Ascending aorta (tissue), 2 donors: ENCODE data around the gene EFNB3. TPM values are rescaled to one million over a fixed set of nuclear protein-coding genes. Genes with fewer than 3 reads are reported as not detected.

ENCODE experiments used
- DNase-seq, 2 donors: peaks; one replicate each; pipeline ENCODE4 v3.0.0-alpha.2; 2019; ENCODE audit warnings: low spot score in 2 of 2
- H3K27ac ChIP-seq, 2 donors: fragments of 200-600 bp; sonication (generic); one replicate each; pipeline ENCODE4 v1.5.1; 2016 to 2017; ENCODE audit warnings: mild to moderate bottlenecking in 1 of 2
- H3K27me3 ChIP-seq: fragments of 200-600 bp; sonication (generic); one replicate; pipeline ENCODE4 v1.5.1; 2017
- H3K36me3 ChIP-seq, 2 donors: fragments of 200-600 bp; sonication (generic); one replicate each; pipeline ENCODE4 v1.5.1; 2016
- H3K4me1 ChIP-seq, 2 donors: fragments of 200-600 bp; sonication (generic); one replicate each; pipeline ENCODE4 v1.5.1; 2016 to 2017; ENCODE audit warnings: mild to moderate bottlenecking in 1 of 2
- H3K4me3 ChIP-seq, 2 donors: fragments of 200-600 bp; sonication (generic); one replicate each; pipeline ENCODE4 v1.5.1; 2016 to 2017; ENCODE audit warnings: mild to moderate bottlenecking in 1 of 2
- H3K9me3 ChIP-seq, 2 donors: fragments of 200-600 bp; sonication (generic); one replicate each; pipeline ENCODE4 v1.5.1; 2016
- CTCF ChIP-seq, 3 experiments: fragments of 200-600 bp in 2 of 3; fragments of 450-650 bp in 1 of 3; sonication (generic) in 2 of 3; IDR thresholded peaks; one replicate each; pipeline ENCODE4 v1.5.1; 2016 to 2019; ENCODE audit warnings: antibody characterized with exemption in 3 of 3, mild to moderate bottlenecking in 1 of 3, moderate library complexity in 1 of 3
- intact Hi-C: fragments of 100-400 bp; cut with DNase I; formaldehyde crosslinking; loops from one replicate; pipeline ENCODE4 v1.15.1; 2023
- total RNA-seq: library from RNA; depleted of rRNA; stranded (reverse); fragments of >200 nt; gene quantifications from one replicate; pipeline ENCODE4 v1.1.0, GENCODE V29; 2016

EFNB3 gene
- total RNA-seq, 1 donor from 2014 or later: not detected

GRCh38 chr17:7754656-7755055 lies 49.7 kb downstream of the EFNB3 start:
- no peaks in the 10 kb centered on the region for H3K36me3 ChIP-seq
- no peaks in the 10 kb centered on the region for H3K27me3 ChIP-seq
- intact Hi-C loops: no loop called here
- no peak for DNase-seq
- no peak for TF ChIP-seq CTCF (IDR thresholded peaks at IDR 0.05)
- H3K4me3 ChIP-seq: no peak overlapping the region
- H3K27ac ChIP-seq: no peak overlapping the region
- no peaks in the 10 kb centered on the region for H3K9me3 ChIP-seq
- no peaks in the 10 kb centered on the region for H3K4me1 ChIP-seq

GRCh38 chr17:7755095-7755890 lies 50.3 kb downstream of the EFNB3 start:
- Histone ChIP-seq H3K27ac (no peak overlapping the region), H3K4me3 (no peak overlapping the region), H3K4me1 (no peaks in the 10 kb centered on the region), H3K9me3 (no peaks in the 10 kb centered on the region), H3K36me3 (no peaks in the 10 kb centered on the region), H3K27me3 (no peaks in the 10 kb centered on the region)
- no peak for DNase-seq
- TF ChIP-seq CTCF (IDR thresholded peaks at IDR 0.05): no peak
- intact Hi-C loops: no loop called here

GRCh38 chr17:7756968-7757367 lies 52.0 kb downstream of the EFNB3 start:
- Histone ChIP-seq H3K4me3 (no peak overlapping the region), H3K36me3 (no peaks in the 10 kb centered on the region), H3K27me3 (no peaks in the 10 kb centered on the region), H3K9me3 (no peaks in the 10 kb centered on the region), H3K27ac (no peak overlapping the region), H3K4me1 (no peaks in the 10 kb centered on the region)
- TF ChIP-seq CTCF (IDR thresholded peaks at IDR 0.05): no peak
- intact Hi-C loops: no loop called here
- DNase-seq: no peak

Other genes starting within 250 kb of the EFNB3 start
- gene ZBTB4, start 225.6 kb upstream of the EFNB3 start, total RNA-seq: 67.9 TPM
- not detected for gene SLC35G6, start 223.8 kb upstream of the EFNB3 start, total RNA-seq
- 69.5 TPM for gene POLR2A, start 220.8 kb upstream of the EFNB3 start, total RNA-seq
- gene TNFSF12, start 156.1 kb upstream of the EFNB3 start, total RNA-seq: 88.6 TPM
- 17.5 TPM for gene TNFSF13, start 146.5 kb upstream of the EFNB3 start, total RNA-seq
- 92.0 TPM for gene SENP3, start 143.3 kb upstream of the EFNB3 start, total RNA-seq
- gene CD68, start 125.6 kb upstream of the EFNB3 start, total RNA-seq: 151 TPM
- gene MPDU1, start 121.3 kb upstream of the EFNB3 start, total RNA-seq: 157 TPM
- gene SOX15, start 115.1 kb upstream of the EFNB3 start, total RNA-seq: not detected
- gene FXR2, start 90.3 kb upstream of the EFNB3 start, total RNA-seq: 19.3 TPM
- 22.6 TPM for gene SAT2, start 77.4 kb upstream of the EFNB3 start, total RNA-seq
- gene SHBG, start 75.1 kb upstream of the EFNB3 start, total RNA-seq: not detected
- gene ATP1B2, start 54.3 kb upstream of the EFNB3 start, total RNA-seq: 0.11 TPM
- gene TP53, start 17.7 kb upstream of the EFNB3 start, total RNA-seq: 48.0 TPM
- 1.5 TPM for gene WRAP53, start 16.7 kb upstream of the EFNB3 start, total RNA-seq
- 0.43 TPM for gene DNAH2, start 12.5 kb downstream of the EFNB3 start, total RNA-seq
- 20.0 TPM for gene KDM6B, start 129.0 kb downstream of the EFNB3 start, total RNA-seq
- gene TMEM88, start 149.9 kb downstream of the EFNB3 start, total RNA-seq: 223 TPM
- gene NAA38, start 152.4 kb downstream of the EFNB3 start, total RNA-seq: 59.0 TPM
- gene CYB5D1, start 152.8 kb downstream of the EFNB3 start, total RNA-seq: 0.21 TPM
- gene CHD3, start 183.6 kb downstream of the EFNB3 start, total RNA-seq: 102 TPM
- 0.32 TPM for gene RNF227, start 211.1 kb downstream of the EFNB3 start, total RNA-seq
- not detected for gene KCNAB3, start 224.7 kb downstream of the EFNB3 start, total RNA-seq
- 36.0 TPM for gene TRAPPC1, start 226.7 kb downstream of the EFNB3 start, total RNA-seq
- 13.7 TPM for gene CNTROB, start 227.0 kb downstream of the EFNB3 start, total RNA-seq